GM19397 (cell line): ENCODE data around the gene MAGI2.
"Not testable (repeated sequence)": the region's sequence is repeated elsewhere in the genome, so short reads cannot be mapped to it uniquely, and the experiment has no call there.

ENCODE experiments used
- ATAC-seq: cut with Tn5 transposase; IDR thresholded peaks from one replicate; pipeline ENCODE4 v1.9.1; 2021; ENCODE audit warnings: mild to moderate bottlenecking, moderate library complexity; ENCODE audit not compliant: unreplicated experiment

MAGI2 gene

DNA sequence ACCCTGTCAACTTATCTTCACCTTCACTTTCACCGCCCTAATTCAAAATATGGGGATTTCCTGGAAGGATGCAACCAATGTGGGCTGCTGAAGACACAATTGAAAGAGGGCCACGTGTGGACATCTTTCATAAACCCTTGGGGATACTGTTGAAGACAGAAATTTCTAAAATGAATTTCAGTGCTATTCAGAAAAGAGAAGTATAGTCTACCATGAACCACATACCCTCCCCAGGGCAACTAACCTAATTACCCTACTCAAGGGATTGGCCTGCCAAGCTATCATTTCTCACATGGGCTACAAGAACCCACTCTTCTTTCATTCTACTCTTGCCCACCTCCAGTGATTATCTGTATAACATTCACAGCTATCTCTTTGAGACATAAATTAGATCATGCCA lies 1428.9 kb downstream of the MAGI2 start:
- no peak for ATAC-seq

DNA sequence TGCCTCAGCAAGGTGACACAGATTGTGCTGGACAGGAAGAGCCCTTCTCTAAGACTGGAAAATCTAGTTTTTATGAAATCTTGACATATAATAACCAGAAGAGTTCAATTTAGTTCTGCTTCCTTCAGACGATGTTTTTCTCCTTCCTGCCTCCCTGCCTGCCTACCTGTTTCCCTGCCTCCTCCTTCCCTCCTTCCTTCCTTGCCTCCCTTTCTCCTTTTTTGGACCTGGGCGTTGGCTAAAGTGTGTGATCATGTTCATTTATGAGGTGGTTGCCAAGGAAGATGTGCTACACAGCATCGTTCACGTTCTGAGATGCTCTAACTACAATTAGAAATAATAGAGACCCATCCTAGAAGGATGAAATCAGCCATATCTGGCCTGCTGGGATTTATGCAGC lies 1430.3 kb downstream of the MAGI2 start:
- ATAC-seq = no peak

DNA sequence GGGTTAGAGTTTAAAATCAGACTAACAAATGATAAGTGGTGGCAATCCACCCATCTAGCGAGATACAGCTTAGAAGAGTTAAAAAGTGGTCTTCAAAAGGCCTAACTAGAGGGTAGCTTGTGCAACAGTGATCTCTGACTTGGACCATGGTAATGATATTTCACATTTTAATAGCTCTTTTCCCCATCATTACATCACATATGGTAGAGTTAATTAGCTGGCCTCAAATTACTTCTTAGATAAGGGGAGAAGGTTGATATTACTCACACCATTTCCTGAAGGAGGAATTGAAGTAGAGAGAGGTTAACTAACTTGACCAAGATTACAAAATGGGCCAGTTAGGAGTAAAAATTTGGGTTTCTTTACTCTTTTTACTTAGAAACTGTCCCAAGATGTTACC lies 1431.3 kb downstream of the MAGI2 start:
- no peak for ATAC-seq

DNA sequence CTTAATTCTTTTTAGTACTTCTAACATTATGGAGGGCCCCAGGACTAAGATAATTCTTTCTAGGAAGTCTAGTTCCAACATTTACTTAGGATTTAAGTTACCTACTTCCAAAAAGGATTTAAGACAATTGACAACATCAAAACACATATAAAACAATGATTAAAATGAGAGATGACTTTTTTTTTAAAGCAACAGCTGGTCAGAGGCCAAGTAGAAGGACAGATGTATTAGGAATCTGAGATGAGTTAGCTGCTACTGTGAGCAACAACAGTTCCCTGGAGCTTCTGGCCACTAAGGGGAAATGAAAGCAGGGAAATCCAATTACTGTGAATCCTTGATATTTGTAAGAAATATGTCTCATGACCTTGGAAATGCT lies 1432.6 kb downstream of the MAGI2 start:
- no peak for ATAC-seq

DNA sequence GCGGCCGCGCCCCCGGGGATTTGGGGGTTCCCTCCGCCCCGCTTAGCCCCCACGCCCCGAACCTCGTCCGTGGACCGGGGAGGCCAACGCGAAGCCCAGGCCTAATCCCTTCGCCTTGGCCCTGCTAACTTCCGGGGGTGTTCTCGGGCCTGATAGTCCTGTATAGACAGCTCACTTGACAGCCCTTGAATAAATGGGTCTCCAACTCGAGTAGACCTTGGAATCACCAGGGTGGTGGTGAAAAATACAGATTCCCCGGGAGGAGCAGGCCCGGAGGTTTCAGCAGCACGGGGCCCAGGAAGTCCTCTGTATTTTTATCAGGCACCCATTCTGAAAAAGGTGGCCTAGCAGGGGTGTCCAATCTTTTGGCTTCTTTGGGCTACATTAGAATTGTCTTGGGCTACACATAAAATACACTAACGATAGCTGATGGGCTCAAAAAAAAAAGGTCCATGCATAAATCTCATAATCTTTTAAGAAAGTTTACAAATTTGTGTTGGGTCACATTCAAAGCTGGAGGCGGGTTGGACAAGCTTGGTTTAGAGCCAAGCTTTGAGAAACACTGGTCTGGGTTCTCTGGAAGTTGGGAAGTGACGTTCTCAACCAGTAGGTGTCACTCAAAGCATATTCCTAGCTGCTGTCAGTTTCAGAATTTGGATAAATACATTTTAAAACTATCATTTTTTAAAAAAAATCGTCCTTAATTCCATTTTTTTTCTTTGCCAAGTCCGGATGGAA lies 1433.2 kb downstream of the MAGI2 start:
- ATAC-seq = peak; percentile 28

DNA sequence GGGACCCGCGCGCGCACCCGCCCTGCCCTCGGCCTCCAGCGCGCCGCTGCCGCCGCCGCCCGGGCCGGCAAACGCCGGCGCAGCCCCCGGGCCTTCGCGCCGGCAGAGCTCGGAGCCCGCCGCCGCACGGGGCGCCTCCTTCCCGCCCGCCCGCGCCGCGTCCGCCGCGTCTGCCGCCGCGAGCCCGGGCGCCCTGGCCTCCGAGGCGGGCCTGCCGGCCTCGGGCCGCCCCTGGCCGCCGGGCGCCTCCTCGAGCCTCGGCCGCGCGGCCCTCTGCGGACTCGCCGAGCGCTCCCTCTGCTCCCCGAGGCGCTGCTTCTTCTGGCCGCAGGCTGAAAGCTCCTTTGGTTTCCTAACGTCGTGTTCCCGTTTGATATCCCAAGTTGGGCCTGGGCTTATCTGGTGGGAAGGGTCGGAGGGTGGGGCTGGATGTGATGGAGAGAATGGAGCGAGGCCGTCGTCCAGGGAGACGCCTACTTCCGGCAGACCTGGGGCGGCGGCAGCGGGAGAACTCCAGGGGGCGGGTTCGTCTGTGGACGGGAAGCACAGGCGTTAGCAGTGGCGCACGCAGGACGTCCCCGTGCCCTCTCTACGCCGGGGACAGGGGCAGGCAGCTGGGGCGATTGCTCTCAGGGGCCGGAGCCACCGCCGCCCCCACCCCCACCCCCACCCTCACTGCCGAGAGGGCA lies 1433.9 kb downstream of the MAGI2 start:
- peak; percentile 83 for ATAC-seq

DNA sequence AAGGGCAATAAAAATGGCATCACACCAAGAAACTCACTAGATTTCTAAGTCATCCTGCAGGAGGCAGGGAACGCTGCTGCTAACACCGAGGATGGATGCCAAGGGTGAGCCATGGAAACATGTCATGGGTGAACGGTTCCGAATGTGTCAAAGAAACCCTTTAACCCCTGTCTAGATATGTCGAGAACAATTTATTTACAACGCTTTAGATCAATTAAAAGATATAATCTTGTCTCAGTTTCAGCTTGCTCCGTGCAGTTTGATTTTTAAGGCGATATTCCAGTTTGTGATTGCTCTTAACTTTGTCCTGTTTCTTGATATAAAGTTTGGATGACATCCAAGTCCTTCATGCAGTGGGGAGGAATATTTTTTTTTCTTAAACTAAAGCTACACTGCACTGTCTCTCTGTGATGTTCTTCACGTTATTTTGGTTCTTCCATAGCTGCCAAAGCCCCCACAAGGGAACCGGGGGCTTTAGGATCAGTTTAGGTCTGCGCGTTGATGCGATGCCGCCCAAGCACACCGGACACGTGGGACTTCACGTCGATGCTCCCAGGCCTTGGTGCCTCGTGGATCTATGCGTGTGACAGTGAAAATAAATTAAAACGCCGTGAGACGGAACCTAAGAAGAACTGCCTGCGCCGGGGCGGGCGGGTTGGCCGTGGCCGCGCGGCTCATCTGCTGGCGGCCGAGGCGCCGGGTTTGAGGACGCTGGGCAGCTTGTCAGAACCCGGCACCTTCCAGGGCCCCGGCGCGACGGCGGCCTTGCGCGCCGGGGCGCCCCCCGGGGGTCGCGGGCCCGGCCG lies 1434.6 kb downstream of the MAGI2 start:
- peak; percentile 14 for ATAC-seq

DNA sequence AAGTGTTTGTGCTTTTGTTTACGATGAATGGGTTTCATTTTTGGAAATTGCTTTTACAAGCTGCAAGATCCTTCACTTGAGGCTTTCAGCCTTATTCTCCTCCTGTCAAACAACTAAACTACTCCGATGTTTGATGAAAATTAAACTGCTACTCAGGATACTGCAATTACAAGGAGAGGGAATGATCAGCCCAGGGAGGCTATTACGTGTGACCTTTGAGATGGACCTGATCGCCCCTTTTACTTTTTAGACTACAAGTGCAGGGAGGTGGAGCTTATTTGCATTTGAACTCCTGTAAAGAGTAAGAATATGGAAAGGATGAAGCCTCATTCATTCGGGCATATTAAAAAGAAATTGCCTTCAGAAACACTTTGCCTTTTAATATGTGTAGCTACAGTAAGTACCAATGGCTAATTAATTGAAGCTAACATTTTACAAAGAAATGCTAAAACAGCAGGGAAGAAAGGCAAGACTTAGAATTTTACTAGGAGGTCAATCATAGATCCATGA lies 1435.8 kb downstream of the MAGI2 start:
- ATAC-seq = no peak

DNA sequence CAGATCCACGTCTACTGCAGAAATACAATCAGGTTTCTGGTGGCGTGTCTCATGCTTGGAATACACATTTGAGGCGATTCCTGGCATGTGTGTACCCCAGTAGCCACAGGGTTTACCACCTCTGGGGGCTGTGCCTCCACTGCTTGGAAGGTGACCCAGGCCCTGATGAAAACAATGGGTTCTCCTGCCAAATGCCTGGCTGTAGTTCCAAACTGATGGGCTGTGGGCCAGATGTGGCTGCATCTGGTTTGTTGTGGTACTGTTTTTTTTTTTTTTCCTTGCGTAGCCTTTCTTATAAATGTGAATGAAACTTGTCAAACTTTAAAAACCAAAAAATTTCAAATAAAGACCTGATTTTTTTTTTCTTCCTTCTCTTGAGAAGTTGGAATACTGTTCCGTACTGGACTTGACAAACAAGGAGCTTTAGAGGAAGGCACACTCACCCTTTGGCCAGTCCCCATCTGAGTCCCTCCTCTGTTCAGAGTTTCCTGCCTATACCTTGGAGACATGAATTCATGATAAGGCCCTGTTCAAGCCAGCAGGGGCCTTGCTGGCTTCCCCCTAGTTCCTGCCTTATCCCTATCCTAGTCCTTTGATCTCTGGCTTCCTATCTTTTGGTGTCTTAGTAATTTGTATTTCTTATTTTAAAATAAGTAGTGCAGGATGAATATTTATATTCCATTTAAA lies 1437.8 kb downstream of the MAGI2 start:
- no peak for ATAC-seq

DNA sequence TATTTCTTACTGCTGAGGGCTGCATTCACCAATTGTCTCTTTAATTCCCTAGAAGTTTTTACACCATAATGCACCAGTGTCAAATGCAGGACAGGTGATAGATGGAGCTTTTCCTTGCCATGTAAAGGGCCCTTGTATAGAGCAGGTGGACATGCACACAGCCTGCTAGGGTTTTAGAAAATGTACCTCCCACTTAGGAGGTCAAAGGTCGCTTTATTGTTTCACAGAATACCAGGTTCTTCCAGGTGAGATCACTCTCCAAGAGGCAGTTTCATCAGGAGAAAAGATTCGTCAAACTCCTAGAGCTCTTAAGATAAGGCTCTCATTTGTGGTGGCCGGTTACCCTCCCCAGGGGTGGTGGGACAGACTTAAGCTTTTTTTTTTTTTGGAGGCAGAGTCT lies 1439.1 kb downstream of the MAGI2 start:
- ATAC-seq = no peak

DNA sequence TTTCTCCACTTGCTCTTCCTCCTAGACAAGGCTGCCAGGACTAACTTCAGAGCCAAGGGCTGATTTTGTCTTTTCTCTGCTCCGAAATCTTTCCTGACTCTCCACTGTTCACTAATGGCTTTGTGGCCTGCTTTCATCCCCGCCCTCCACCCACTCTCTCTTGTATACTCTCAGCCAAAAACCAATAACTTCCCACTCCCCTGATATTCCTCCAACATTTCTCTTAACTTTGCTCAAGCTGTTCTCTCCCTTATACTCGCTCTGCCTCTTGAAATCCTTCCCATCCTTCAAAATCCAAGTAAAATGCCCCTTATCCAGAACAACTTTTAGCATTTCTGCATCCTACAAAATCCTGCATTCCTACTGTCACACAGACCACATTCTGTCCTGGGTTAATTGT lies 1440.1 kb downstream of the MAGI2 start:
- ATAC-seq = no peak

DNA sequence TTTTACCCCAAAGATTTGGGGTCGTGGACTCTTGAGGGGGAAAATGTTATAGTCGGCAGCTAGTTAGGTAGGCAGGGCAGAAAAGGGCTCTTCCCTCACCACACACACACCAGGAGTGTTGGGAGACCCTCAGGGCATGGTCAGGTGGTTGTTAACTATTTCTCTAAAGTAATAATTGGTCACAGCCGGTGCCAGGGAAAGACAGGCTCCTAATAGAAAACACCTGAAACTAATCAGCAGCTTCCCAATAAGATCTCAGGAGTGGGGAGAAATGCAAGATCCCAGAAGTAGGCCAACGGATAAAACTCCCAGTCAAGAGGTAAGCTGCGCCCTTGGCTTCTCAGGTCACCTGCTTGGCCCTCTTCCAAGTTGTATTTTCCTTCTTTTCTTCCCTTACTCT lies 1441.8 kb downstream of the MAGI2 start:
- no peak for ATAC-seq

DNA sequence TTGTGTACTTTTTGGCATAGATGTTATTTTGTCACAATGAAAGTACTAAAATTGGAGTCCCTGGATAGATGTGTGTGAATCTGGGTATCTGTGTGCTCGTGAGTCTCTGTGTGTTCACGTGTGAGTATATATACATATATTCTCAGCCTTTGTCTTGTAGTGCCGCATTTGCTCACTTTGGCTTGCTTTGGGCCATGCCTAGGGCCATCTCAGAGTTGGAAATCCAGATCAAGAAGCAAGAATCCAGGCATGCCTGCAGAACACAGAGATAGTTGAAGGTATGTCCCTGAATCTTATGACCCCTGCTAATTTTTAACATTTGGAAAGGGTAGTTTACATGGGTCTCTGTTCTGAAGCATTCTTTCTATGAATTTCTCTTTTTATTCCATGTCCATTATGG lies 1446.2 kb downstream of the MAGI2 start:
- no peak for ATAC-seq

DNA sequence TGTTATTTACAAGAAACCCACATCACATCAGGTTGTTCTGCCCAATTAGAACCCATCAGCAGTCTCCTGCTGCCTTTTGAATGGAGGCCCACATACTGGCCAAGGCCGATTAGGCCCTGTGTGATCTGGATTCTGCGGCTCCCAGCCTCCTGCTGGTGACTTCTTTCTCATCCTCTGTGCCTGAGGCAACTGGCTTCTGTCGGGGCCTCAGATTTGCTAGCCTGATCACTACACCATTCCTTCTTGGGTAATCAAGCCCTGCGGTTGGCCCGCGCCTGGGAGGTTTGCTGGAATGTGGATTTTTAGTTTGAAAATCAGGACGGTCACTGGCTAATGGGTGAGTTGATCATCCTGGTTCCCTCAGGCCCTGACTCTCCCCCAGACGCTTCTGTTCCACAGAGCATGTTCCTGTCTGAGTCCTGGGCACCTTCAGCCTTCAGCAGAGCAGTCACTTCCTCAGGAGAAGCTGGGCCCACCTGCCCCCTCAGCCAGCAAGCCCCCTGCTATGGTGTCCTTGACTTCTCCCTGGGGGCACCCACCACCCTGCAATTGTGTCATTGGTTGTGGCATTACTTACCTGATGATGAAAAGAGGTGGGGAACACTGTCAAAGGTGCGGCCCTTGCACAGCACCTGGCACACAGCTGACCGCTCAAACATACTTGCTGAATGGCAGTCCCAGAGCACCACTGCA lies 1447.3 kb downstream of the MAGI2 start:
- no peak for ATAC-seq

DNA sequence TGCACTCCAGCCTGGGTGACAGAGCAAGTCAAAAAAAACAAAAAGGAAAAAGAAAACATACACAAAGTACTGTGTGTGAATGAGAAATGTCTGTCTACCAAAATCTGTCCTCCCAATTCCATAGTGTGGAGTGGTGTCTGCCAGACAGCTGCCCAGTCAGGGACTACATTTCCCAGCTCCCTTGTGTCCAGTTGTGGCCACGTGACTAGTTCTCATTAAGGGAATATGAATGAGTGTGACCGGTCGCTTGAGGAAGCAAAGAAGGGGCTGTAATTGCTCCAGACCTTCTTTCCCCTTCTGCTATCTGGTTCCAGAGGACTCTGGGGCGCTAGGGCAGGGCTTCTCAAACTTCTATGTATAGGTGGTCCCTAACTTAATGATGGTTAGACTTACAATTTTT lies 1450.8 kb downstream of the MAGI2 start:
- ATAC-seq = no peak

DNA sequence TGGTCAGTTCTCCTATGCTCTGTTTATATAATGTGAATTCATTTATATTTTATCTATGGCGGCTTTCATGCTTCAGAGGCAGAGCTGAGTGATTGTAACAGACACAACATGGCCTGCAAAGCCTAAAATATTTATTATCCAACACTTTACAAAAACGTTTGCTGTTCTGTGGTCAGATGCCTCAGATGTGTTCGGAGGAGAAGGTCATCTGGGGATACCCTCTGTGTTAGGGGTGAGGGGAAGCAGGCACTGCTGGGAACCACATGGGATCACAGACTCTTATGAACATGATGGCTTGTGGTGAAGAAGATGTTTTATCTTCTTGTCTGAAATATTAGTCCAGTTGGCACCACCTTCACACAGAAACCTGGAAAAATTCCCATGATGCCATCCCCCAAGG lies 1451.4 kb downstream of the MAGI2 start:
- ATAC-seq = no peak

DNA sequence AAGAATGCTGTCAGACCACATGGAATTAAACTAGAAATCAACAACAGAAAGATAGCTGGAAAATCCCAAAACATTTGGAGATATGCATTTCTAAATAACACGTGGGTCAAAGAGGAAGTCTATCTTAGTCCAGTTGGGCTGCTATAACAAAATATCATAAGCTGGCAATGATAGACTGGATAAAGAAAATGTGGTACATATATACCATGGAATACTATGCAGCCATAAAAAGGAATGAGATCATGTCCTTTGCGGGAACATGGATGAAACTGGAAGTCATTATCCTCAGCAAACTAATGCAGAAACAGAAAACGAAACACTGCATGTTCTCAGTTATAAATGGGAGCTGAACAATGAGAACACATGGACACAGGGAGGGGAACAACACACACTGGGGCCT lies 1454.3 kb downstream of the MAGI2 start:
- ATAC-seq = not testable (repeated sequence)

DNA sequence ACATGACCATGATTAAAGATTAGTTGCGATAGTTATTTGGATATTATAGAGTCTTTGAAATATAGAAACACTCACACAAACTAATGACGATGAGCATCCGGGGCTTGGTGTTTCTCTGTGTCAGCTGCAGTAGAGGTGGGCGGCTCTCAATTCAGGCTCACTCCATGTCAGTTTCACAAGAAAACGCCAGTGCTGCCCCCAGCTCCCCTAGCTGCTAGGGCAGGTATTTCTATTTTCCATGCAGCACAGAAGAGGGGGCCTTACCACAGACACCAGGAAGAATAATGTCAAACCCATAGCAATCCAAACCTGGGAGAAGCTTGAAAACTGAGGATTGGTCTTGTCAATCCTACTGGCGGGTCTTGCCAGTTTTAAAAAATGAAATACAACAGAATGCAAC lies 1457.8 kb downstream of the MAGI2 start:
- no peak for ATAC-seq

DNA sequence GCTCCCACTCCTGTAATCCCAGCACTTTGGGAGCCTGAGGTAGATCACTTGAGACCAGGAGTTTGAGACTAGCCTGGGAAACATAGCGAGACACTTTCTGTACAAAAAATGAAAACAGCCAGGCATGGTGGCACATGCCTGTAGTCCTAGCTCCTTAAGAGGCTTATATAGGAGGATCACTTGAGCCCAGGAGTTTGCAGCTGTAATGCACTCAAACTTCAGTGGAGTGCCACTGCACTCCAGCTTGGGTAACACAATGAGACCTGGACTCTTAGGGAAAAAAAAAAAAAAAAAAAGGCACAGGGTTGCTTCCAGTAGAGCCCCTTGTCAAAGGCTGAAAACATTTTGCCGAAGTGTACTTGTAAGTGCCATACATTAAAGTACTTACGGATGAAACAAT lies 1459.6 kb downstream of the MAGI2 start:
- ATAC-seq = no peak

DNA sequence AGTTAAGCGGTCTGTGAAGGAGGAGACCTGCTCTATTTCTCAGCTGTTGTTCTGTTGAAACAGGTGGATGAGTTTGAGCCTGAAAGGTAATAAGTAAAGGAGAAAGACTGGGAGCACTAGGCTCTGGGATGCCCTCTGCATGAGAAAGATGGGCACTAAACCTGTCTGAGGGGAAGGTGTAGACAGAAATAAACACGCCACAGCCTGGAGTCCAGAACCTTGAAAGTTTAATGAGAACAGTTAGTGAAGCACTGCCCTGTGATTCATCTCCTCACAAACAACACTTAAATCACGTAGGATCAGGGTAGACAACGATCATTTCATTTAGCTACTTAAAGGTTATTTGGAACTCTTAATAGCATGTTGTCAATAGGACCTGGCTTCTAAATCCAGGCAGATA lies 1461.8 kb downstream of the MAGI2 start:
- ATAC-seq = no peak
